Transverse colon (tissue), 4 donors: ENCODE results near the gene BTF3.

Experiments
- CTCF ChIP-seq, 5 experiments: fragments of 200-600 bp in 3 of 5; fragments of 450-650 bp in 2 of 5; sonication (generic) in 3 of 5; IDR thresholded peaks; 1 replicate in 2 of 5; 2 replicates in 3 of 5; pipeline ENCODE4 v1.5.1; 2016 to 2017; ENCODE audit warnings: antibody characterized with exemption in 5 of 5, inconsistent platforms in 3 of 5, mild to moderate bottlenecking in 2 of 5, moderate library complexity in 1 of 5
- EP300 ChIP-seq: sonication (generic); formaldehyde crosslinking; IDR thresholded peaks from one replicate; pipeline ENCODE4 v1.6.1; 2017; ENCODE audit warnings: antibody characterized with exemption, low read depth
- POLR2A ChIP-seq: fragments of 450-650 bp; IDR thresholded peaks from one replicate; pipeline ENCODE4 v1.6.1; 2016; ENCODE audit warnings: antibody characterized with exemption, mild to moderate bottlenecking, moderate library complexity
- POLR2AphosphoS5 ChIP-seq, 3 donors: sonication (generic); formaldehyde crosslinking; IDR thresholded peaks; one replicate each; pipeline ENCODE4 v1.6.1; 2016; ENCODE audit warnings: antibody characterized with exemption in 3 of 3

GRCh38 chr5:73450672-73451223 is 47.5 kb upstream of the BTF3 start:
- TF ChIP-seq CTCF (IDR thresholded peaks at IDR 0.05): no peak
- TF ChIP-seq EP300: no peak
- no peak for TF ChIP-seq POLR2A
- peak in 1 of 3 donors; percentile 28 for TF ChIP-seq POLR2AphosphoS5 (IDR thresholded peaks at IDR 0.05)
